WI38 (cell line): ENCODE results near the gene DENND4A.
"Not testable (repeated sequence)": the region's sequence is repeated elsewhere in the genome, so short reads cannot be mapped to it uniquely, and the experiment has no call there.

Source experiments
- H3K4me3 ChIP-seq: 2 replicates; pipeline ENCODE4 v1.5.1; 2011; ENCODE audit warnings: low read depth, mild to moderate bottlenecking, control low read depth, low read length
- TF ChIP-seq, protein P1 (sequence below): IDR thresholded peaks from 2 replicates; pipeline ENCODE4 v1.5.1; 2012; ENCODE audit warnings: low read depth, mild to moderate bottlenecking, control low read depth, low read length

Gene DENND4A

DNA sequence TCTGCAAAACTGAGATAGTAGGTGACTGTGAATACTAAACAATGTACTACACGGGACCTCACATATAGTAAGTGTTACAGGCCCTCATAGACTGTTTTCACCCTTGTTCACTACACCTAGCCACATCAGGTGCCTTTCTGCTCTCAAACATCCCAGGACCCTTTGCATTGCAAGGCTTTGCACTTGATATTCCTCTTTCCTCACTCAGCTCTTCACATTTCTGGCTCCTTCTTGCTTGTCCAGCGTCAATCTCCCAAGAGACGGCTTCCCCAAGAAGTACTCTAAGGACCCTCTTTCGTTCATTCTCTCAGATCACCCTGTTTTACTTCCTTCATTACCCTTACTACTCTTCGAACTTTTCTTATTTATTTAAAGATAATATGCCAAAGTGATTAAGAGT lies 10.0 kb downstream of the DENND4A start:
- H3K4me3 ChIP-seq: no peak overlapping the region
- TF ChIP-seq, protein P1, sequence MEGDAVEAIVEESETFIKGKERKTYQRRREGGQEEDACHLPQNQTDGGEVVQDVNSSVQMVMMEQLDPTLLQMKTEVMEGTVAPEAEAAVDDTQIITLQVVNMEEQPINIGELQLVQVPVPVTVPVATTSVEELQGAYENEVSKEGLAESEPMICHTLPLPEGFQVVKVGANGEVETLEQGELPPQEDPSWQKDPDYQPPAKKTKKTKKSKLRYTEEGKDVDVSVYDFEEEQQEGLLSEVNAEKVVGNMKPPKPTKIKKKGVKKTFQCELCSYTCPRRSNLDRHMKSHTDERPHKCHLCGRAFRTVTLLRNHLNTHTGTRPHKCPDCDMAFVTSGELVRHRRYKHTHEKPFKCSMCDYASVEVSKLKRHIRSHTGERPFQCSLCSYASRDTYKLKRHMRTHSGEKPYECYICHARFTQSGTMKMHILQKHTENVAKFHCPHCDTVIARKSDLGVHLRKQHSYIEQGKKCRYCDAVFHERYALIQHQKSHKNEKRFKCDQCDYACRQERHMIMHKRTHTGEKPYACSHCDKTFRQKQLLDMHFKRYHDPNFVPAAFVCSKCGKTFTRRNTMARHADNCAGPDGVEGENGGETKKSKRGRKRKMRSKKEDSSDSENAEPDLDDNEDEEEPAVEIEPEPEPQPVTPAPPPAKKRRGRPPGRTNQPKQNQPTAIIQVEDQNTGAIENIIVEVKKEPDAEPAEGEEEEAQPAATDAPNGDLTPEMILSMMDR: no peak

DNA sequence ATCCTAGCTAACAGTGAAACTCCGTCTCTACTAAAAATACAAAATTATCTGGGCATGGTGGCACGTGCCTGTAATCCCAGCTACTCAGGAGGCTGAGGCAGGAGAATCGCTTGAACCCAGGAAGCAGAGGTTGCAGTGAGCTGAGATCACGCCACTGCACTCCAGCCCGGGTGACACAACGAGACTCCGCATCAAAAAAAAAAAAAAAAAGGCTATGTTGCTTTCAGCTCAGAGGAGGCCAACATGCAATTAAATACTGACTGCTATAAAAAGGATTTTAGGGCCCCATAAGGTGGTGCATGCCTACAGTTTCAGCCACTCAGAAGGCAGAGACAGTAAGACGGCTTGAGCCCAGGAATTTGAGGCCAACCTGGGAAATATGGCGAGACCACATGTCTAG lies 13.4 kb downstream of the DENND4A start:
- not testable (repeated sequence) for H3K4me3 ChIP-seq

DNA sequence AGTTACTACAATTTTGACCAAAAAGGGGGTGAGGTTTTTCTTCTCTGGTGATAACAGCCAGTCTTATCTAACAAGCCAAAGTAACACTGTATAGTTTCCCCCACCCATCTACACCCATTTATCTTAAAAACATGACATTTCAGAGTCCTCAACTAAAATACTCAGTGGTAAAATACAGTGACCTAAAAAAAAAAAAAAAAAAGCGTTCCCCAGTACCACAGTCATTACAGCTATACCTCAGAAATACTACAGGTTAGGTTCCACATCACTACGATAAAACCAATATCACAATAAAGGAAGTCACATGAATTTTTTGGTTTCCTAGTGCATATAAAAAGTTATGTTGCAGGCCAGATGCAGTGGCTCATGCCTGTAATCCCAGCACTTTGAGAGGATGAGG lies 13.8 kb downstream of the DENND4A start:
- TF ChIP-seq, protein P1: no peak

DNA sequence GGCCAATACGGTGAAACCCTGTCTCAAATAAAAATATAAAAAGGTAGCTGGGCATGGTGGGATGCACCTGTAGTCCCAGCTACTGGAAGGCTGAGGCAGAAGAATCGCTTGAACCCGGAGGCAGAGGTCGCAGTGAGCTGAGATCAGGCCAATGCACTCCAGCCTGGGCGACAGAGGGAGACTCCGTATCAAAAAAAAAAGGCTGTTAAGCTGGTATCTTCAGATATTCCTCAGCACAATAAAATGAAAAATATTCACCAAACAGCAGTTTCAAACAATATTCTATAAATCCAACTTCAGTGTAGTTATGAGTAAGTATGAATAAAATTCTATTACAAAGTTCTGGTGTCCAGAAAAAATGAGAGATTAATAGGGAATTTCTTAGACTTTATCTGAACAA lies 14.2 kb downstream of the DENND4A start:
- no peak overlapping the region for H3K4me3 ChIP-seq

More for the DNA sequence above, 13.8 kb downstream of the DENND4A start:
- H3K4me3 ChIP-seq: no peak overlapping the region

DNA sequence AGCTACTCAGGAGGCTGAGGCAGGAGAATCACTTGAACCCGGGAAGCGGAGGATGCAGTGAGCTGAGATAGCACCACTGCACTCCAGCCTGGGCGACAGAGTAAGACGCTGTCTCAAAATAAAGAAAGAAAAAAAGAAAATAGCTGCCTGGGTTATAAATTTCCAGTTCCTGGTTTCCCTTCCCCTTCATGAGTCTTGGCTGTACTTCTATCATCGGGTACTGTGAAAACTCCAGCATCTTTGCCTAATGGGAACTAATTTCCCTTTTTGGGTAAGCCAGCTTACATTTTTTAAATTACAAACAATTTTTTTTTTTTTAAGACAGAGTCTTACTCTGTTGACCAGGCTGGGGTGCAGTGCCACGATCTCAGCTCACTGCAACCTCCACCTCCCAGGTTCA lies 15.0 kb downstream of the DENND4A start:
- H3K4me3 ChIP-seq: no peak overlapping the region
- TF ChIP-seq, protein P1: no peak

More for the DNA sequence above, 14.2 kb downstream of the DENND4A start:
- TF ChIP-seq, protein P1: no peak

DNA sequence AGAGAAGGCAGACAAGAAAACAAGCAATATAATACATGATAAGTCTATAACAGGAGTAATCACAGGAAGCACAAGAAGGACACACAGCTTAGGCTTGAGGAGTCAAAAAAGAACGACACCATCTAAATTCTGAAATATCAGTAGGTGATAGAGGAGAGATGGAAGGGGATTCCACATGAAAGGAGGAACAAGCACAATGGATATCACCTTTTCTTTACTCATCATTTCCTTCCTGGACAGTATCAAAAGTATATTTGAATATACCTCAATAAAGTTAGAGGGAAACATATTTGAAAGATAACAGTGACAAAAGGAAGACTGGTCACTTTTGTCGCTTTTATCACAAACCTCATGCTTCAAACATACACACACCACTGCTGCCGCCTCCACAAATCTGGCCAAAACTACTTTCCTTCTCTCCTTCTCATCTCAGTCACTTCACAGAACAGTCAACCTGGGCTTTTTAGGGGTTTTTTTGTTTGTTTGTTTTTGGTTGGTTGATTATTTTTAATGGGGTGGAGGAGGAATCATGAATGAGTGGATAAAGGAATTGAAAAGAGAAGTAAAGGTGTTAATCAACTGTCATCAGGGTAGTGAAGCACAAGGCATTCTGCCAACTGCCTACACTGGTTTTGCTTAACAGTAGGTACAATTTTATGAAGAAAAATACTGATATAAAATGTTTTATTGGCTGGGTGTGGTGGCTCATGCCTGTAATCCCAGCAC lies 18.5 kb downstream of the DENND4A start:
- H3K4me3 ChIP-seq: no peak overlapping the region
- TF ChIP-seq, protein P1: no peak

DNA sequence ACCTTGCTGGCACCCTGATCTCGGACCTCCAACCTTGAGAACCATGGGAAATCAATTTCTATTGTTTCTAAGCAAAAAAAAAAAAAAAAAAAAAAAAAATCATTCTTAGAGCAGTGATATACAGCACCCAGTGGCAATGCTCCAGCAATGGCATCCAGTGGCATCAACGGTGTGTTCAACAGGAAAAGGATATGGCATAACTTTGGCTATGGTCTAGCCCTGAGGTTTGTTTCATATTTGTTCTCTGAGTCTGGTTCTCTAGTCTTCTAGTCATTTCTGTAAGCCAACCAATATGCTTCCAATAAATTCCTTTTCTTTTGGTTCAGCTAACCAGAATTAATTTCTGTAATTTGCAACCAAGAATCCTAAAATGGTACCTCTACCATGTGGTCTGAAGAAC lies 19.2 kb downstream of the DENND4A start:
- TF ChIP-seq, protein P1: no peak
- H3K4me3 ChIP-seq: no peak overlapping the region

DNA sequence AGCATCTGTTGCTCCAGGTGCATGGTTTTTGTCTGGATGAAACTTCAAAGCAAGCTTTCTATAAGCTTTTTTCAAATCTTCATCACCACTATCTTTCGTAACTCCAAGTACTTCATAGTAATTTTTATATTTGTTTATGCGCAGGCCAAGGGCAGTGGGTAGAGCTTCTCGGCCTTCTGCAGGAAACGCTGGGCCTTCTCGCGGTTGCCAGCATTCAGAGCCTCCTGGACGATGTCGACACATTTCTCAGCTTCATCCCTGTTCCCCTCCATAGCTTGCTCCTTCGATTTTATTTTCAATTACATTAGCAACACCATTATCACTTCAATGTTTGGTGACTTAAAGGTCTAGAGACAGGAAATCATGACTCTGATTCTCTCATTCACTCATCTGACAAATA lies 20.2 kb downstream of the DENND4A start:
- TF ChIP-seq, protein P1: no peak
- H3K4me3 ChIP-seq: no peak overlapping the region
